H1 (cell line): ENCODE data around the gene RMND5B. TPM values are rescaled to one million over a fixed set of nuclear protein-coding genes. Genes with fewer than 3 reads are reported as not detected.

Experiments
- CTCF ChIA-PET: fragments of 300-600 bp; sonication (Branson Sonifier 250); formaldehyde crosslinking; loops from one replicate; lab custom pipeline; 2021; ENCODE audit not compliant: partially characterized antibody; lab: Charles Lee
- POLR2A ChIA-PET: fragments of 300-600 bp; sonication (Branson Sonifier 250); formaldehyde crosslinking; loops from one replicate; lab custom pipeline; 2021; ENCODE audit warnings: inconsistent platforms; ENCODE audit not compliant: partially characterized antibody; lab: Charles Lee
- DNase-seq, 2 experiments: peaks; one replicate each; pipeline versions ENCODE4 v3.0.0 to v3.0.0-alpha.2; 2010 to 2022; ENCODE audit warnings: low spot score in 2 of 2, low read depth in 1 of 2, mixed read lengths in 1 of 2
- FAIRE-seq: peaks from 2 replicates; lab custom pipeline; 2011; peaks lifted over from hg19 to GRCh38; lab: Jason Lieb, UNC
- H2AFZ ChIP-seq: 2 replicates; pipeline ENCODE4 v1.8.1; 2012; ENCODE audit warnings: low read length, inconsistent platforms
- H2AK5ac ChIP-seq: 2 replicates; pipeline ENCODE4 v1.6.1; 2013; ENCODE audit warnings: low read depth, low read length
- H2BK120ac ChIP-seq: replicated peaks from 2 replicates; pipeline ENCODE3; 2013; ENCODE audit warnings: low read depth, low read length, inconsistent platforms
- H2BK12ac ChIP-seq: 2 replicates; pipeline ENCODE4 v1.6.1; 2013; ENCODE audit warnings: low read depth, low read length
- H2BK15ac ChIP-seq: 2 replicates; pipeline ENCODE4 v1.6.1; 2013; ENCODE audit warnings: low read length
- H2BK20ac ChIP-seq: 2 replicates; pipeline ENCODE4 v1.6.1; 2013; ENCODE audit warnings: low read length
- H2BK5ac ChIP-seq: 2 replicates; pipeline ENCODE4 v1.6.1; 2013; ENCODE audit warnings: low read depth, low read length
- H3K14ac ChIP-seq: 2 replicates; pipeline ENCODE4 v1.6.1; 2013; ENCODE audit warnings: inconsistent platforms; ENCODE audit not compliant: insufficient read length
- H3K18ac ChIP-seq: 2 replicates; pipeline ENCODE4 v1.6.1; 2013; ENCODE audit warnings: low read length; ENCODE audit errors: extremely low read depth
- H3K23ac ChIP-seq: 2 replicates; pipeline ENCODE4 v1.6.1; 2013; ENCODE audit warnings: inconsistent platforms; ENCODE audit not compliant: insufficient read length
- H3K23me2 ChIP-seq: 2 replicates; pipeline ENCODE4 v1.6.1; 2013; ENCODE audit warnings: low read depth, low read length
- H3K27ac ChIP-seq: 2 replicates; pipeline ENCODE4 v1.6.1; 2011; ENCODE audit warnings: low read depth, low read length, inconsistent platforms
- H3K27me3 ChIP-seq, 4 experiments: replicated peaks in 1 of 4; 1 replicate in 1 of 4; 2 replicates in 3 of 4; pipeline versions ENCODE4 v1.6.1 to v1.8.1; 2011 to 2013; ENCODE audit warnings: low read length in 3 of 4, mild to moderate bottlenecking in 3 of 4, inconsistent platforms in 2 of 4, mixed read lengths in 2 of 4, moderate library complexity in 1 of 4; ENCODE audit not compliant: control insufficient read depth in 3 of 4, insufficient read depth in 3 of 4; ENCODE audit errors: extremely low read depth in 1 of 4
- H3K36me3 ChIP-seq, 4 experiments: 2 replicates each; pipeline versions ENCODE4 v1.6.1 to v1.8.1; 2011 to 2013; ENCODE audit warnings: mild to moderate bottlenecking in 4 of 4, low read length in 3 of 4, moderate library complexity in 2 of 4, control low read depth in 1 of 4, inconsistent platforms in 1 of 4; ENCODE audit not compliant: insufficient read depth in 4 of 4, control insufficient read depth in 2 of 4
- H3K4ac ChIP-seq: replicated peaks from 2 replicates; pipeline ENCODE3; 2013; ENCODE audit warnings: low read length, low read depth, mixed read lengths, inconsistent platforms; ENCODE audit not compliant: insufficient read length
- H3K4me1 ChIP-seq, 4 experiments: replicated peaks in 1 of 4; 1 replicate in 1 of 4; 2 replicates in 3 of 4; pipeline versions ENCODE4 v1.6.1 to v1.8.1; 2011 to 2013; ENCODE audit warnings: low read length in 3 of 4, inconsistent platforms in 2 of 4, mixed read lengths in 1 of 4; ENCODE audit not compliant: insufficient read depth in 4 of 4, control insufficient read depth in 3 of 4
- H3K4me2 ChIP-seq, 2 experiments: 2 replicates each; pipeline versions ENCODE4 v1.6.1 to v1.8.1; 2011 to 2013; ENCODE audit warnings: low read depth in 2 of 2, low read length in 2 of 2, control low read depth in 1 of 2, inconsistent platforms in 1 of 2, mild to moderate bottlenecking in 1 of 2; ENCODE audit not compliant: insufficient read depth in 1 of 2
- H3K4me3 ChIP-seq, 4 experiments: fragments of 200-600, 300-600 bp in 1 of 4; sonication (generic), shearing (Covaris generic), sonication (Bioruptor Twin) in 1 of 4; 2 replicates each; pipeline versions ENCODE4 v1.5.1 to v1.8.1; 2011 to 2016; ENCODE audit warnings: low read length in 4 of 4, low read depth in 3 of 4, control low read depth in 2 of 4, inconsistent platforms in 2 of 4, mild to moderate bottlenecking in 2 of 4, mixed read lengths in 1 of 4, moderate library complexity in 1 of 4; ENCODE audit not compliant: insufficient read depth in 2 of 4; ENCODE audit errors: extremely low read depth in 1 of 4
- H3K56ac ChIP-seq: replicated peaks from 2 replicates; pipeline ENCODE3; 2013; ENCODE audit warnings: low read depth, mild to moderate bottlenecking, mixed read lengths, low read length, inconsistent platforms; ENCODE audit not compliant: insufficient read length
- H3K79me1 ChIP-seq: 2 replicates; pipeline ENCODE4 v1.6.1; 2013; ENCODE audit warnings: low read depth, low read length, control low read depth
- H3K79me2 ChIP-seq, 2 experiments: 2 replicates each; pipeline versions ENCODE4 v1.6.1 to v1.8.1; 2012 to 2013; ENCODE audit warnings: low read length in 2 of 2, mild to moderate bottlenecking in 2 of 2, inconsistent platforms in 1 of 2; ENCODE audit not compliant: insufficient read depth in 2 of 2, control insufficient read depth in 1 of 2
- H3K9ac ChIP-seq, 4 experiments: replicated peaks in 1 of 4; 1 replicate in 1 of 4; 2 replicates in 3 of 4; pipeline versions ENCODE4 v1.6.1 to v1.8.1; 2011 to 2013; ENCODE audit warnings: low read depth in 3 of 4, low read length in 3 of 4, control low read depth in 2 of 4, mild to moderate bottlenecking in 2 of 4, moderate library complexity in 2 of 4, inconsistent platforms in 1 of 4; ENCODE audit errors: extremely low read depth in 1 of 4
- H3K9me3 ChIP-seq, 2 experiments: 2 replicates each; pipeline versions ENCODE4 v1.6.1 to v1.8.1; 2012 to 2013; ENCODE audit warnings: mild to moderate bottlenecking in 2 of 2, moderate library complexity in 2 of 2, control low read depth in 1 of 2, inconsistent platforms in 1 of 2, low read depth in 1 of 2, low read length in 1 of 2, mixed read lengths in 1 of 2; ENCODE audit not compliant: insufficient read depth in 2 of 2
- H4K20me1 ChIP-seq, 2 experiments: replicated peaks in 1 of 2; 2 replicates each; pipeline versions ENCODE3 to v1.8.1; 2011 to 2013; ENCODE audit warnings: inconsistent platforms in 2 of 2, low read length in 2 of 2, mild to moderate bottlenecking in 1 of 2; ENCODE audit not compliant: insufficient read depth in 2 of 2, control insufficient read depth in 1 of 2
- H4K5ac ChIP-seq: 2 replicates; pipeline ENCODE4 v1.6.1; 2013; ENCODE audit warnings: low read length, low read depth, mixed read lengths, inconsistent platforms; ENCODE audit not compliant: insufficient read length
- H4K8ac ChIP-seq: 2 replicates; pipeline ENCODE4 v1.8.0; 2013; ENCODE audit warnings: mild to moderate bottlenecking, moderate library complexity, low read length, inconsistent platforms; ENCODE audit not compliant: insufficient read depth; ENCODE audit errors: extremely low read depth
- H4K91ac ChIP-seq: replicated peaks from 2 replicates; pipeline ENCODE3; 2013; ENCODE audit warnings: low read length, mixed read lengths, inconsistent platforms; ENCODE audit not compliant: insufficient read length
- KDM5A ChIP-seq: fragments of 200-600 bp; IDR thresholded peaks from 2 replicates; pipeline ENCODE4 v1.7.1; 2012; ENCODE audit warnings: mild to moderate bottlenecking, low read length, inconsistent platforms, mixed read lengths
- WGBS, 2 experiments: shearing (Covaris generic) in 1 of 2; methylation state at CpG; one replicate each; pipeline versions ENCODE4 v1.1.6 to v1.1.7; 2013 to 2015; ENCODE audit warnings: low lambda C conversion rate in 2 of 2, mixed read lengths in 2 of 2, inconsistent platforms in 1 of 2, low coverage in 1 of 2, missing lambda C conversion rate in 1 of 2; ENCODE audit not compliant: insufficient replicate concordance in 2 of 2, insufficient coverage in 1 of 2, insufficient read length in 1 of 2; ENCODE audit errors: extremely low coverage in 1 of 2, missing lambda C conversion rate in 1 of 2; 5-methylcytosine and 5-hydroxymethylcytosine counted together
- polyA plus RNA-seq, 7 experiments: library from polyadenylated mRNA; depleted of rRNA in 3 of 7; stranded (reverse) in 5 of 7; unstranded in 2 of 7; fragments of >200 nt in 5 of 7; fragments of 200-250 nt in 2 of 7; gene quantifications; 1 replicate in 5 of 7; 2 replicates in 1 of 7; 4 replicates in 1 of 7; pipeline versions ENCODE4 v1.2.1 to v1.2.3, GENCODE V29; 2011 to 2013; ENCODE audit warnings: missing spikeins in 2 of 7, mixed read lengths in 2 of 7
- total RNA-seq: library from RNA; stranded (reverse); fragmentation: NEBNext Ultra II Directional; extraction: Animal tissue kit (Norgen Biotek cat#: 25700); gene quantifications from 2 replicates; pipeline ENCODE4 v1.2.1, GENCODE V29; 2021

Gene RMND5B
- total and polyA plus RNA-seq, 2 of the 8 experiments (the other 6 are each of a cell fraction or from before 2014, with no cell fraction given), result 75.9 to 90.2 TPM

DNA sequence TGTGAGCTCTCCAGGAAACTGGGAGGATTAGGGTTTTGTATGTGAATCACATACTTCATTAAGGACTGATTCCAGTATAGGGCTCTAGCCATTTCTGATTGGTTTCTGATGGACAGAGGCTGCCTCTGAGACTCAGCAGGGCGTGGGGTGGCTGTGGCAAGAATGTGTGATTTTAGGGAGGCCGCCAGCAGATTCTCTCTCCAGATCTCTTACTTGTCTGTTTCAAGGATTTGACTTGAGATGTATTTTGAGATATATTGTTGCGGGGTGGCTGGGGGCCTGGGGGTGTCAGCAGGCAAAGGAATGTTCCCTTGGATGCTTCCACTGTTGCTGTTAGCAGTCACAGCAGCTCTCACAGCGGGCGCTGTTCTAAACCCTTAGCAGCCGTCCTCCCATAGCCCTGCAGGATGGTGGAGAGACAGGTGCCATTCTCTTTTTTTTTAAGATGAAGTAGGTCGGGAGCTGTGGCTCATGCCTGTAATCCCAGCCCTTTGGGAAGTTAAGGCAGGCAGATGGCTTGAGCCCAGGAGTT is 65.5 kb downstream of the RMND5B start:
- Histone ChIP-seq H4K8ac (no peak overlapping the region), H3K14ac (no peak overlapping the region), H4K91ac (no peak overlapping the region), H3K27ac (no peak overlapping the region), H2BK12ac (no peak overlapping the region), H4K5ac (no peak overlapping the region), H2BK5ac (no peak overlapping the region), H3K23me2 (no peaks in the 10 kb centered on the region), H3K56ac (no peak overlapping the region), H2BK15ac (no peak overlapping the region), H3K23ac (no peak overlapping the region), H3K36me3 (no peaks in the 10 kb centered on the region), H3K4me2 (no peak overlapping the region), H4K20me1 (no peaks in the 10 kb centered on the region), H2AFZ (no peak overlapping the region), H3K4me3 (no peak overlapping the region), H3K4ac (no peak overlapping the region), H3K9me3 (peaks cover 0 to 4% of the 10 kb centered on the region in 2 experiments; a peak in 2 of 4 replicates), H3K18ac (no peak overlapping the region), H3K9ac (no peak overlapping the region), H3K27me3 (no peaks in the 10 kb centered on the region; a peak in 1 of 7 replicates), H3K79me1 (no peaks in the 10 kb centered on the region), H2AK5ac (no peak overlapping the region), H3K79me2 (no peaks in the 10 kb centered on the region), H2BK20ac (no peak overlapping the region), H2BK120ac (no peak overlapping the region), H3K4me1 (peaks cover 0 to 10% (median 3%) of the 10 kb centered on the region in 4 experiments; a peak in 3 of 7 replicates)
- CTCF ChIA-PET, result interaction anchor here (0.9 to 3.7 kb wide), 18 partner anchors 7 to 118 kb away, joined by 3 to 54 read pairs (median 5); no protein-coding TSS in a partner anchor
- 84% methylated on average over 7 of the region's 7 CpGs; no CpG with 5 or more reads in 1 of the 2 experiments for WGBS, 2 experiments
- POLR2A ChIA-PET, result interaction anchor here (31.3 to 38.5 kb wide), 2 partner anchors 7 to 12 kb away, joined by 985 read pairs; partner anchors contain the start of genes GMCL2 and HNRNPAB
- no peak for FAIRE-seq
- no peak for DNase-seq
- TF ChIP-seq KDM5A, result no peak
